Activated CD8-positive, alpha-beta T cell treated with anti-CD3 and anti-CD28 coated beads for 36 hours (primary cell): ENCODE data around the gene ANKFY1. TPM values are rescaled to one million over a fixed set of nuclear protein-coding genes. Genes with fewer than 3 reads are reported as not detected.

ENCODE experiments used
- ATAC-seq: fragments of 200-7000 bp; cut with Tn5 transposase; one replicate; pipeline ENCODE4 v1.10.0; 2021; ENCODE audit warnings: mild to moderate bottlenecking, moderate library complexity
- CTCF ChIA-PET: fragments of 350-600 bp; sonication (Branson Sonifier 250); formaldehyde crosslinking; loops from one replicate; lab custom pipeline; 2021; ENCODE audit warnings: antibody characterized with exemption; lab: Charles Lee
- POLR2A ChIA-PET: fragments of 350-600 bp; sonication (Branson Sonifier 250); formaldehyde crosslinking; loops from one replicate; lab custom pipeline; 2021; ENCODE audit warnings: antibody characterized with exemption; lab: Charles Lee
- DNase-seq: peaks from one replicate; pipeline ENCODE4 v3.0.0-alpha.2; 2020
- H3K27ac Mint-ChIP-seq: one replicate; pipeline ENCODE4 v1.8.0; 2021; ENCODE audit warnings: mild to moderate bottlenecking, mixed read lengths
- H3K27me3 Mint-ChIP-seq: one replicate; pipeline ENCODE4 v1.8.0; 2021; ENCODE audit warnings: mixed read lengths
- H3K36me3 Mint-ChIP-seq: one replicate; pipeline ENCODE4 v1.8.0; 2021; ENCODE audit warnings: low read depth, mixed read lengths
- H3K4me1 Mint-ChIP-seq: one replicate; pipeline ENCODE4 v1.8.0; 2021; ENCODE audit warnings: low read depth, mixed read lengths
- H3K4me3 Mint-ChIP-seq: one replicate; pipeline ENCODE4 v1.8.0; 2021; ENCODE audit warnings: mild to moderate bottlenecking, moderate library complexity, mixed read lengths
- H3K9me3 Mint-ChIP-seq: one replicate; pipeline ENCODE4 v1.8.0; 2021; ENCODE audit warnings: mixed read lengths
- CTCF ChIP-seq: fragments of 200-600 bp; IDR thresholded peaks from one replicate; pipeline ENCODE4 v1.8.0; 2022; ENCODE audit warnings: antibody characterized with exemption, mild to moderate bottlenecking
- intact Hi-C: fragments of 100-400 bp; cut with micrococcal nuclease; formaldehyde crosslinking; loops from one replicate; pipeline ENCODE4 v1.10.0; 2022
- total RNA-seq, 2 experiments: library from RNA; stranded (reverse); gene quantifications; one replicate each; pipeline ENCODE4 v1.2.3, GENCODE V29; 2021

Gene ANKFY1
- total RNA-seq, 2 experiments from 2014 or later = 46.3 to 46.8 TPM

- ATAC-seq = no peak
- no peak for TF ChIP-seq CTCF
- CTCF ChIA-PET = interaction anchor here (0.9 kb wide), 1 partner anchor 10 kb away, joined by 3 read pairs; no protein-coding TSS in a partner anchor
- Mint-ChIP-seq H3K9me3 (no peaks in the 10 kb centered on the region), H3K27me3 (no peaks in the 10 kb centered on the region), H3K36me3 (peaks cover 5% of the 10 kb centered on the region), H3K27ac (no peak overlapping the region), H3K4me1 (peaks cover 14% of the 10 kb centered on the region), H3K4me3 (no peak overlapping the region)
- intact Hi-C loops = no loop called here
- POLR2A ChIA-PET = interaction anchor here (1.2 kb wide), 1 partner anchor 8 kb away, joined by 4 read pairs; no protein-coding TSS in a partner anchor
- DNase-seq = no peak
Observed at GRCh38 chr17:4267402-4267801, 3.6 kb upstream of the ANKFY1 start.

GRCh38 chr17:4266550-4266949, 2.8 kb upstream of the ANKFY1 start:
- H3K36me3 Mint-ChIP-seq = peaks cover 5% of the 10 kb centered on the region
- POLR2A ChIA-PET = interaction anchor here (0.8 kb wide), 1 partner anchor 17 kb away, joined by 4 read pairs; no protein-coding TSS in a partner anchor
- ATAC-seq = no peak
- intact Hi-C loops = no loop called here
- no peak for TF ChIP-seq CTCF
- CTCF ChIA-PET = interaction anchor here (1.3 to 1.6 kb wide), 2 partner anchors 16 to 146 kb away, joined by 4 read pairs; no protein-coding TSS in a partner anchor
- no peak overlapping the region for H3K27ac Mint-ChIP-seq
- DNase-seq = no peak
- H3K4me1 Mint-ChIP-seq = peaks cover 22% of the 10 kb centered on the region
- H3K4me3 Mint-ChIP-seq = no peak overlapping the region
- H3K27me3 Mint-ChIP-seq = no peaks in the 10 kb centered on the region
- H3K9me3 Mint-ChIP-seq = no peaks in the 10 kb centered on the region

- peak overlapping the region; percentile 91 for H3K4me3 Mint-ChIP-seq
- H3K9me3 Mint-ChIP-seq = peaks cover 9% of the 10 kb centered on the region
- ChIA-PET POLR2A (interaction anchor here (0.8 to 2.1 kb wide), 8 partner anchors 8 to 103 kb away, joined by 3 to 9 read pairs (median 4); no protein-coding TSS in a partner anchor), CTCF (interaction anchor here (0.7 to 2.2 kb wide), 3 partner anchors 12 to 158 kb away, joined by 3 to 6 read pairs (median 3); no protein-coding TSS in a partner anchor)
- peaks cover 28% of the 10 kb centered on the region for H3K36me3 Mint-ChIP-seq
- no peak for TF ChIP-seq CTCF
- H3K4me1 Mint-ChIP-seq = peaks cover 34% of the 10 kb centered on the region
- peak overlapping the region; percentile 90 for H3K27ac Mint-ChIP-seq
- no peaks in the 10 kb centered on the region for H3K27me3 Mint-ChIP-seq
- ATAC-seq (no peak), DNase-seq (peak; percentile 15)
- intact Hi-C loops = no loop called here
Observed at GRCh38 chr17:4262703-4263102, 1.1 kb downstream of the ANKFY1 start.

GRCh38 chr17:4261452-4261851, 2.3 kb downstream of the ANKFY1 start:
- no peak for TF ChIP-seq CTCF
- intact Hi-C loops = no loop called here
- H3K36me3 Mint-ChIP-seq = peaks cover 40% of the 10 kb centered on the region

GRCh38 chr17:4258867-4259266, 4.9 kb downstream of the ANKFY1 start:
- DNase-seq (no peak), ATAC-seq (no peak)
- intact Hi-C loops = no loop called here
- H3K4me1 Mint-ChIP-seq = peaks cover 48% of the 10 kb centered on the region
- no peak overlapping the region for H3K27ac Mint-ChIP-seq
- H3K9me3 Mint-ChIP-seq = peaks cover 9% of the 10 kb centered on the region
- no peaks in the 10 kb centered on the region for H3K27me3 Mint-ChIP-seq
- TF ChIP-seq CTCF = no peak
- POLR2A ChIA-PET = interaction anchor here (0.5 to 1.6 kb wide), 3 partner anchors 9 to 86 kb away, joined by 3 to 4 read pairs (median 4); no protein-coding TSS in a partner anchor
- H3K36me3 Mint-ChIP-seq = peaks cover 46% of the 10 kb centered on the region
- CTCF ChIA-PET = interaction anchor here (1.1 to 4.8 kb wide), 2 partner anchors 9 to 162 kb away, joined by 3 to 37 read pairs; no protein-coding TSS in a partner anchor
- H3K4me3 Mint-ChIP-seq = no peak overlapping the region

More at GRCh38 chr17:4261452-4261851, 2.3 kb downstream of the ANKFY1 start:
- ChIA-PET POLR2A (interaction anchor here (0.9 to 1.6 kb wide), 3 partner anchors 45 to 276 kb away, joined by 3 to 4 read pairs (median 3); no protein-coding TSS in a partner anchor), CTCF (interaction anchor here (1.0 to 4.8 kb wide), 4 partner anchors 12 to 61 kb away, joined by 4 to 37 read pairs (median 5); no protein-coding TSS in a partner anchor)
- Mint-ChIP-seq H3K4me3 (no peak overlapping the region), H3K9me3 (peaks cover 9% of the 10 kb centered on the region), H3K27ac (no peak overlapping the region), H3K4me1 (peaks cover 47% of the 10 kb centered on the region), H3K27me3 (no peaks in the 10 kb centered on the region)
- DNase-seq (no peak), ATAC-seq (no peak)
